HG03558 (cell line): ENCODE measurements around the gene TP53AIP1.

Experiments used
- ATAC-seq: cut with Tn5 transposase; IDR thresholded peaks from one replicate; pipeline ENCODE4 v1.9.1; 2021; ENCODE audit warnings: moderate number of reproducible peaks; ENCODE audit not compliant: unreplicated experiment; ENCODE audit errors: extremely low read depth

Gene TP53AIP1, protein sequence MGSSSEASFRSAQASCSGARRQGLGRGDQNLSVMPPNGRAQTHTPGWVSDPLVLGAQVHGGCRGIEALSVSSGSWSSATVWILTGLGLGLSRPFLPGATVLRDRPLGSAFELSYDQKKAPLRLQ

DNA sequence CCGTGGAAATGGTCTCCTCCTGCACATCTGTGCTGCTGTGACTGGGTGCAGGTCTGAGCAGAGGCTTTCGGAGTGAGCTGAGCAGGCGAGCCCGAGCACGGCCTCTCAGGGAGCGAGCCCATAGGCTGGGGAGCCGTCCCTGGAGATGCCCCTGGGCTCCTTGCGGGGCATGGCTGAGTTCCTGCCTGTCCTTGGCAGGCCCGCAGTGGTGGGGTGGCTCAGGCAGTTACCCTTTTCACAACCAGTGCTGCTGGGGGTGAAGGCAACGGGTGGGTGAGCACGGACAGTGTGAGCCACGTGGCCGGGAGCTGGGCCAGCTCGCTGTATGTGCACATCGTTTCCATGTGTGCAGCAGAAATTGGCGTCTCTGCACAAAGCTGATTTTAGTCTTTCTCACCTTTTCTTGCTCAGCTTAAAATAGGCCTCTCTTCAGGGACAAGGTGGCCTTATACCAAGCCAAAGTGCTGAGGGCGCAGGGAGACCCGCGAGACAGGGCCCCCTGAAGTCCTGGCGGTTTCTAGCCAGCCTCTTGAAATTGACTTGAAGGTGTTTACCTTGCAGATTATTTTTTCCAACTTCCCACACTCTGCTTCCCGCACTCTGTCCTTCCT lies at the start of gene TP53AIP1:
TSS of gene TP53AIP1 (minus strand) at position 55 of the 611 bp plus-strand sequence. CDS start 5,053 bp downstream, outside the sequence.
- ATAC-seq: no peak

DNA sequence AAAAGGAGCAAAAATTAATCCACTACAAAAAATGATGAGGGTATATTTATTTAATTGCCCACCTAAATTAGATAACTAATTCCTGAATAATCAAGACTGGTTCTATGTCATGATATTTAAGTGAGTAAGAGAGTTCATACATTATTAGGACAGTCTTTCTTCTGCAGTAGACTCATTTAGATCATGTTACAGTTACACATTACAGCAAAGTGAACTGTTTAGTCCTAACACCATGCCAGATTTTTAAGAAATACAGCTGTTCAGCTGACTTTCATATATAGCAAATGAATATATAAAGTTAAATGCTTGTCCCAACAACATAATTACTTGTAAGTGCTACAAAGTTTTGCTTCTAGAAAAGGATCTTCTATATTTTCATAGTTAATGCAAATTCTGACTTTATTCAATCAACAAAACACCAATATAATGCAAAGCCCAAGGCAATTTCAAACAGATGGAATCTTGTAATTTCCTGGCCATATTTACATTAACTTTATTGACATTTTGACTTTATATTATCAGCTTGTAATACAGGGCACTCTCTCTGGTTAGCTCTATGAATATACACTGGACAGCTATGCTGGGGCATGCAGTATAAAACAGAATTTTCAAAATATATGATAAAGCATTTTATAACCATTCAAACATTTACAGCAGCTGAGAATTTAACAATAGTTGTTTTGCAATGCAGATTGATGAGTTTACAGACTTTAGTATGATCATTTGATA lies 45.7 kb upstream of the TP53AIP1 start:
- no peak for ATAC-seq

DNA sequence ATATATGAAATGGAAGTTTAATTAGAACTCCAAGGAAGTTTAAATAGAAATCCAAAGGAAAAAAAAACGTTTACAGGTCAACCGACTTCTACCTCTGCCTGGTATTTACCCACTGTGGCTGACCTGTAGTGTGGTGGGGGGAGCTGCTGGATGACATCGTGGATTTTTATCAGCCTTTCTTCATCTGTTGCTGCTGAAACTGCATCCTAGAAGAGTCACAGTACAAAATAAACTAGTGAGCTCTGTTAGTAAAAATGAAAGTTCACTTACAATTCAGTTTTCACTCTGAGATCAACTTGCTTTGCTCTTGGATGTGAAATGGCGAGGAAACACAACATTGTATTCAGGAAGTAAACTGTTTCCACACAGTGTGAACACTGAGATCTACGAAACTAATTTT lies 43.2 kb upstream of the TP53AIP1 start:
- ATAC-seq: no peak

DNA sequence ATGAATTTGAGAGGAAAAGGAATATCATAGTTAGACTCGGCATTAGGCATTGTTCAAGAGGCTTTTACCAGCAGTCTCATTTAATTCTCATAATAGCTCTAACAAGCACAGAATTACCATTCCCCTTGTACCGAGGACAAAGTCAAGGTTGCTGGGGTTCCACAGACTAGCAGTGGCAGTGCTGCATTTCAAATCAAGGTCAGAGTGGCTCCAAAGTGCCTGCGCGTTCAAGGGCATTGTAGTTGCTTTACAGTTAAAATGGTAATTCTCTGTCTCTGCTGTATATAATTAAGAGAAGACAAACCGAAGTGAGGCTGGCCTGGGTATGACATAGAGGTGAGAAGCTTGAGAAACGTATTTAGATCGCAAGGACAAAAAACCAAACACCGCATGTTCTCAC lies 40.4 kb upstream of the TP53AIP1 start:
- no peak for ATAC-seq

DNA sequence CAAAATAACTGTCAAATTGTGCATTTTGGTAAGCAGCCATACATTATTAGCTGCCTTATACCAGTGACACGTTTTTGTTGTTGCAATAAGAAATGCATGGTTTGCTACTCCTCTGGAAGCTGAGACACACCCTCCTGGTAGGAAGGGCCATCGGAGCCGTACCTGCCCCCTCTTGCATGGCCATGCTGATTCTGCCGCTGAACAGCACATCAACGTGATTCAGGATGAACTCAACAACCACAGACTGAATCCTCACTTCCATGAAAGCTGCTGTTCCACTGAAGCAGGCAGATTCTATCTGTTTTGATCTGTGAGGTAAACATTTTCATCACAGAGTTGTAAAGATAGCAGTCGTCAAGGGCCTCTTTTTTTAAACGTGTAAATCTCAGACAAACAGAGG lies 38.6 kb upstream of the TP53AIP1 start:
- ATAC-seq: no peak

DNA sequence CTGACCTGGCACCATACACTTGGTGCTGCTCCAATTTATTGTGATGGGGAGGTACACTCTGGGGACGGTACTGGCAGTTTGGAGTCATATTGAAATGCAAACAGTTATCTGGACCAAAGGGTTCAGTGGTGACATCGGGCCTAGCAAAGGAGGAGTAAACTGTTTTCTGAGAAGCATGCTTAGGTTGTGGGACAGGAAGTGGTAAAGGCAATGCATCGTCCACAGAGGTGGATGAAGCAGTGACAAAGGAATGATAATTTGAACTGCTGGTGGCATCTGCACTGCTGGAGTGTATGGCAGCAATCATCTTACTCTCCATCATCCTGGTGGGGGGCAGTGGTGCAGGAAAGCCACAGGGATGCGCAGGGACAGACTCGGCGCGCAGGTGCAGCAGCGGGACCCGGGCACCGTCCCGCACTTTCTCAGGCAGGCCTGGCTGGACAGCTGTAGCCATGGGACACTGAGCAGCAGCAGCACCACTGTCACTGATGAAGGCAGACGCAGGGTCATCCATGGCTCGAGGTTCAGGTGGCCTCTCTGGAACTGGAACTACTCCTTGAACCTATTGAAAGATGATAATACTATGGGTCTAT lies 28.0 kb upstream of the TP53AIP1 start:
- ATAC-seq: no peak

DNA sequence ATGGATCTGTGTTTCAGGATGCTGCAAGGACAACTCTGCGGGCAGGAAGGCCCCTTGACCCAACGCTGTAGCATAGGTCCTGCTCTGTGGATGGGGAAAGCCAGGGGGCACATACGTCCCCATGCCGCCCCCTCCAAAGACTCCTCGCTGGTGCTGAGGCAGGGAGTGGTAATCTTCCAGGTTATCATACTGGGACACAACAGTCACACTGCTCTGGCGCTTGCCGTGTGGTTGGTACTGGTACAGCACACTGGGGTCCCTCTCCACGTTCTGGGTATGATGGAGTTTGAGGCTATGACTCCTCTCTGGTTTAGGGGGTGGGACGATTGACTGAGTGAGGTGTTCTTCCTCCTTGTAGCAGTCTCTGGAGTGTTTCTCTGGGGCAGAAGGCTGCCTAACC lies 26.2 kb upstream of the TP53AIP1 start:
- ATAC-seq: no peak

DNA sequence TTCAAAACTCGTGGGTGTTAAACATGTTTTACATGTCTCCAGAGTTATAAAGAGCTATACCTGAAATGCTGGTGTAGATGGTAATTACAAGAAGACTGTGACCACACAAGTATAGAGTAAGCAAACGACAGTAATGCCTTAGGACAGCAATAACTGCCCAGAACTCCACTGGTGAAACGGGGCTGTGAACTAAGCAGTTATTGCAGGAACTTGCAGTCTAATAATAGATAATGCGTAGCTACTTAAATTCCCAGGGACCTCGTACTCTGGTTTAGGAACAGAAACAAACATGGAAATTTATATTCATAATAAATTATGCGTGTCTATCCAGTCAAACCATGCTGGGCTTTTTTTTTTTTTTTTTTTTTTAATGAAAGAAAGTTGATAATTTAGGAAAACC lies 24.9 kb upstream of the TP53AIP1 start:
- no peak for ATAC-seq

DNA sequence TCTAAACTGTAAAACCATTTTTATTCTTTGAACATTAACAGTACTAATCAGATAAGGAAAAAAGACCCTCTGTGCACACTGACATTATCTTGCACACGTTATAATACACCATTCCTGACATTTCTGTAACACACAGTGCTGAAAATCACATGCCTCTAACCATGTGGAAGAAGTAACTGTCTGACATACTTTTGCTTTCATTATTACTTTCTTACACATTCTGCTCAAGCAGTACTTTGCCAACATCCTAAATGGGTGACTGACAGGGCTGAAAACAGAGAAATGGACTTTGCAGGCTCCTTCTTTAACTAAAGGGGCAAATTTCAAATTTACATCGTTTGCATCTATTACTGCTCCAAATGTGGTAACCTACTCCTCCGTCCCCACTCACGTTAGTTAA lies 22.8 kb upstream of the TP53AIP1 start:
- peak; percentile 99 for ATAC-seq

DNA sequence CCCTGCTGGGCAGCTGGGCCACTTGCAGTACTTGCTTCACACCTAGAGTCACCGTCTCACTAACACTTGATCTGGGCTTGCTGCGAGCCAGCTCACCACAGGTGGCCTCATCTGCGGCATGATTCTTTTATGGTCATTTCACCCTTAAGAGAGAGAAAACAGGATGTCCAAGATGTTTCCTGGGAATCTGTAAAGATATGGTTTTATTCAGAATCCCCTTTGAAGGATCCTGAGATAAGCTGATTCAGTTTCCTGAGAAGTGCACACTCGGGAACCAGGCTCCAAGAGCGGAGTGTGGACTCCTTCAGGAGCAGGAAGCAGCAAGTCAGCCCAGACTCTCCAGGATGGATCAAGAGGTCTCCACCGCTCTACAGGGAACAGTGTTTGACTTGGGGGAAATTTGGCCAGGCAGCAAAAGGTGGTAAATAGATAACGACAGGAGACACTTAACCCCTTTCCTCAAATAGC lies 21.8 kb upstream of the TP53AIP1 start:
- ATAC-seq: no peak

DNA sequence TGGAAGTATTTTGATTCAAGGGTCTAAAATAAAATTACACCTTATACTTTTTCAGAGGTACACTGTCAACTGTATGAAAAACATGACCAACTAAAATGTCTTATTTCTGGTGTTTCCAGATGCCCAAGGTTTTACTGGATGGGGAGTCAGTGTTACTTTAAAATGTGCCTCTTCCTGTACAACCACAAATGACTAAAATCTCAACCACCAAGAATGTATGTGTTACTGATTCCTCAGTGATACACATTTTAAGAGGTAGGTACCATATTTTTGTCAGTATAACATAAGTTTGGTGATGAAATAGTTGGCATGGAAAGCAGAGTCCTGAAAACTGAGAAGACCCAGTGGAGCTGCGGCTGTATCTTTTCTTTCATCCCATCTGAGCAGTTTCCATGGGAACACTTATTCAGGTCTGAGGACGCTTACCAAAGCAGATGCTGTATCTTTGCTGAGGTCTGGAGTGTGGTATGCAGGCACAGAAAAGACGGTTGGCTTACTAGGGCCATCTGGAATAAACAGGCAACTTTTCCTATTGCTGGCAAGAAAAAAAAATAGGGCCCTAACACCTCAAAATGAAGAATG lies 21.2 kb upstream of the TP53AIP1 start:
- no peak for ATAC-seq

DNA sequence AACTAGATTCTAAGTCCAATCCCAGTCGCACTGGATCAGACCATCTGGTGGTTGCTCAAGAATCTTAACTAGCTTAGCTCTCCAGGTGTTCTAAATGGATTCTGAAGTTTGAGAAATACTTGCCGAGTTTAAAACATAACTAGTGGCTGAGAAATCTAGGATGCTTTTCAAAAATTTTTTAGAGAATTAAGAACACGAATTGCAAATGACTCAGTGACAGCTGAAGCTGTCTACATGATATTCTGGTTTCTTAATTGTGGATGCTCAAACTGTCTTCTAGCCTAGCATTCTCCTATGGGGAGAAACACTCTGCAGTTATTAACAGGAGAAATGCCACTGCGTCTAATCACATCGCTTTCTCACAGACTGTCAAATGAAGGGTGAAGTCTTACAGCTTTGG lies 20.2 kb upstream of the TP53AIP1 start:
- no peak for ATAC-seq

DNA sequence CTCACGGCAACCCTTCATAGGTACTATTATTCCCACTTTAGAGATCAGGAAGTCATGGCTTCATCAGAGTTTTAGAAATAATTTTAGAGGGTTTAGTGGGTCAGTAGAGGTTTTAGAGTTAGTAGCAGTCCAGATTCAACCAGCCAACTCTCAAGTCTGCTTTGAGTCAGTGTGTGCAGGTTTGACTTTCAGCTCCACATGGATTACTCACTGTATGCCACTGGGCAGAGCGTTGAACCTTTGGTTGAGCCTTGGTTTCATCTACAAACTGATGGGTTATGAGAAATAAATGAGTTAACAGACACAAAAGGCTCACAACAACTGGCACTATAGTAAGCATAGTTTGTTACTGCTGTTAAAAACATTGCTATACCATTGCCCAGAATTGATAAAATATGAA lies 19.0 kb upstream of the TP53AIP1 start:
- no peak for ATAC-seq

DNA sequence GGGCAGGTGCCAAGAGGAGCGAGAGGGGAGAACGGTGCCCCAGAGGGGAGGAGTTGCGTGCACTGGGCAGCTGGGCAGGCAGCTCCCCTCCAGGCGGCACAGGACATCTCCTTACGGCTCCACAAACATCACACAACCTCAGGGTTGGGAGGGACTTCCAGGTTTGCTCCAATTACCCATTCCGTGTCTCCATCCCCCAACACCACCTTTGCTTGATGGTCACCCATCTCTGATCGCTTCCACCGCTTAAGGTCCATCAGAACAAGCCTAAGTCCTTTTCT lies 14.5 kb upstream of the TP53AIP1 start:
- no peak for ATAC-seq

DNA sequence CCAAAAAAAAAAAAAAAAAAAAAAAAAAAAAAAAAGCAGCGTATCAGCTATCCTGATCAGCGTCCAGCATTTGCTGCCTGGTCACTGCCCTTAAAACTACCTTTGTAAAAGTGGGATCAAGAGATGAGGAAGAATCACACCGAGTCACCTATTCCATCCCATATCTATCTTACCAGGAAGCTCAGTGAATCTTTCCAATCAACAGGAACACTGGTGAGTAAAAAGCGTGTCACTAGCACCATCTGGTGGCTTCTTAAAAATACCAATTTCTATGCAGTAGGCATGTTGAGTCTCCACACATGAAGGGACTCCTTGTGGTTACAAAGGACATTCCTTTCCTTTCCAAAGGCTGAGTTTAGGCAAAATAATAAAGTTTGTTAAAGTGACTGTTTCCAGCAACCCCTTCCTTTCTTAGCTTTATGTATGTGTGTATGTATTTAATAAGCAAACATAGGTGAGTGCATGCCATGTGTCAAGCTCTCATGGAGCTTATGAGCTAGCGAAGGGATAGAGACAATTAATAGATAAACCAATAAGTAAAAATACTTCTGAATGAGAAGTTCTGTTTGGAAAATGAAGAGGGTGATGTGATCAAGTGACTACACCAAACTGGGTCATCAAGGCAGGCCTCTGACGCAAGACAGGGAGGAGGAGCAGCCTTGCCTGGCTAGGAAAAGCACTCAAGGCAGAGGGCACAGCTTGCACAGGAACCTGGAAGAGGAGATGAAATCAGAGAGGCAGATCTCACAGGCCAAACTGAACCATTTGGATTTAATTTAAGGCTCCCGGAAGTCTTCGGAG lies 13.9 kb upstream of the TP53AIP1 start:
- ATAC-seq: no peak

DNA sequence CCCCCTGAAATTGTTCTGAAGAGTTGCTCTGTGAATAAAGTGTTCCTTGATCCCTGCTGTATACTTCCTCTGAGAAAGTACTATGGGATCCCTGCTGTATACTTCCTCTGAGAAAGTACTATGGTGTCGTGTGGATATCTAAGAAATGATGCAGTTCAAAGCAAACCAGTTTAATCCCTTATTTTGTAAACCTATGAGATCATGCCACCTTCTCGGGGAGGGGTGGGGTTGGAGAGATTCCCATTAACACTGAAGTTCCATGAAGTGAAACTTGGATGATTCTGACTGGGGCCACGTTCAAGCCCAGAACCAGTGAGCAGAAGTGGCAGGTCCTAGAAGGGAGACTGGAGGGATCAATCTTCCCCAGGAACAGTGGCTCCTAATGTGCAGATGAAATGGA lies 13.0 kb upstream of the TP53AIP1 start:
- ATAC-seq: no peak

DNA sequence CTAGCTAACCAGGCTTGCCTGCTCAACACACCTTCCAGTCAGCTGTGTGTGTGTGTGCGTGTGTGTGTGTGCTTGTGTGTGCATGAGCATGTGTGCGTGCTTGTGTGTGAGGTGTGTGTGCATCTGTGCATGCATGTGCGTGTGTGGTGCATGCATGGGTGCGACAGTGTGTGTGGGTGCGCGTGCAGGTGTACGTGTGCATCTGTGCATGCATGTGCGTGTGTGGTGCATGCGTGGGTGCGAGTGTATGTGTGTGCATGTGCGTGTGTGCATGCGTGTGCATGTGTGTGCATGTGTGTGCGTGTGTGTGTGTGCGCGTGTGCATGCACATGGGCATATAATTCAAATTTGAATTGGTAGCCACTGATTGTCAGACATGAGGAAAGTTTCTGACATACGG lies 10.5 kb upstream of the TP53AIP1 start:
- ATAC-seq: no peak

DNA sequence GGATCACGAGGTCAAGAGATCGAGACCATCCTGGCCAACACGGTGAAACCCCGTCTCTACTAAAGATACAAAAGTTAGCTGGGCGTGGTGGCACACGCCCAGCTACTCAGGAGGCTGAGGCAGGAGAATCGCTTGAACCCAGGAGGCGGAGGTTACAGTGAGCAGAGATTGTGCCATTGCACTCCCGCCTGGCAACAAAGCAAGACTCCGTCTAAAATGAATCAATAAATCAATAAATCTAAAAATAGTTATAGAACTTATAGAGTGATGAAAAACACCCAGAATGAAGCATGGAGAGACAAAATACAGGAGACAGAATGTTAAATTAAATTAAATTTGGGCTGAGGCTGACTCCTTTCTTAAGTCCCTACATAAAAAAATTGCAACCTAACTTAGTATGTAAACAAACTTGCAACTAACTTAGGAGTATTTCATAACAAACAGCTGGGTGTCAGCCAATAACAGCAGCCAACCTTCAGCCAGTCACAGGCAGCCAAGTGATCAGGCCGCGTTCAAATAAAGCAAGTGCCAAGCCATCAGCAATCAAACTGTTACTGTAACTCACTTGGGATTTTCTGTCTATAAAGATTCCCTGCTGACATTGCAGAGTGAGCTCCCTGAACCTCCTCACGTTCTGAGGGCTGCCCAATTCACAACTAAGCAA lies 7.3 kb upstream of the TP53AIP1 start:
- no peak for ATAC-seq

DNA sequence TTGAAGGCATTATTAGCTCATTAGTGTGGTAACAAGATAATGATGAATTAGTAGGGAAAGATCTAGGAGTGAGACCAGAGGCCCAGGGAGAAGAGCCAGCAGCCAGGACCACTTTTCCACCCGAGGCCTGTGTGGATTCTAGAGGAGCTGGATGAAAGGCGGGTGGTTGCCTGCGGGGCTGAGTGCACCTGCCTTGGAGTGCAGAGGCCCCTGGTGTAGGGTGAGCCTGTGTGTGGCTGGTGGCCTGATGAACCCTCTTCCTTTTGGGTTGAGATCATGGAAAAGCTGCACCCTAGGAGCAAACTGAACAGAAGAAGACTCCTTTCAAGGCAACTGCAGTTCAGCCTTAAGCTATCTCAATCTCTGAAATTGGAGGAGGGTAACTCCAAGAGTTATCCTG lies 5.9 kb upstream of the TP53AIP1 start:
- ATAC-seq: no peak

DNA sequence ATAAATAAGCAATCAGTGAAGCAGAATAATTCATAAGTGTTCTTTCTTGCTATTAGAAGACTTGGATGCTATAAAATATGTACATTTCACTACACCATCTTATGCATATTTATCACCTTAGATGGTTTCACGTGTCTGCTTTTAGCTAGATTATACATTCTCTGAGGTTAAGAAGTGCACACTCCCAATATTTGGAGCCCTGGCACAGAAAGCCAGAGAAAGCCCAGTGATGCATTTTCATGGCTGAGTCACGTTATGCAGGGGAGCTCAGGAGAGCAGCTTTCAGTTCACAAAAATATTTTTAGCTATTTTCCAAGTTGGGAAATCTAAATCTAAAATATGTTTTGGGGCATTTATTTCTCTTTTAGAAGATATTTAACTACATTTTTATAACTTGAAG lies 5.1 kb upstream of the TP53AIP1 start:
- no peak for ATAC-seq
